HG02642 (cell line): ENCODE data around the gene GPSM1.

Source experiments
- ATAC-seq: cut with Tn5 transposase; IDR thresholded peaks from one replicate; pipeline ENCODE4 v1.9.1; 2021; ENCODE audit warnings: mild to moderate bottlenecking; ENCODE audit not compliant: unreplicated experiment, poor library complexity

GPSM1 gene

DNA sequence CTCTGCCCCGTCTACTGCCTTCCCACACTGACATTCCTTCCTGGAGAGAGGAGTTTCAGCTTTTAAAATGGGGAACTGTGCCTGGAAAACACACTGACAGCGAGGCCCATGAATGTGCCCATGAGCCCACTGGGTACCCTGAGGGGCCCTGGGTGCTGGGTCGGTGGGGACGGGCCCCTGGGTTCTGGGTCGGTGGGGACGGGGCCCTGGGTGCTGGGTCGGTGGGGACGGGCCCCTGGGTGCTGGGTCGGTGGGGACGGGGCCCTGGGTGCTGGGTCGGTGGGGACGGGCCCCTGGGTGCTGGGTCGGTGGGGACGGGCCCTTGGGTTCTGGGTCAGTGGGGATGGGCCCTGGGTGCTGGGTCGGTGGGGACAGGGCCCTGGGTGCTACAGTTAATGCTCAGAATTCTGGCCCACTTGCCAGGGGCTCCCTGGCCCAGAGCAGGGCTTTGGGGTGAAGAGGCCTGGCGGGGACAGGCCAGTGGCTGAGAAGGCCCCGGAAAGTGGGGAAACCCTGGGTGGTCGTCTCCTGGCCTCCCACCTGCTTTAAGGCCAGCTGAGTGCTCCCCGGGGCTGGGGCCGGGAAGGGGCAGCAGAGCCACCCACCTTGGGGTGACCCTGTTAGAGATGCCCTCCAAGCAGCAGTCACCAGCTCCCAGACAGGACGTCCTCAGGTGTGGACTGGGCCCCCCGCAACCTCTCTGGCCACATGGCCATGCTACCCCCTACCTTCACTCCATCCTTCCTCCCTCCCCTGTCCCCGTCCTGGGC is 2.5 kb downstream of the GPSM1 start:
- ATAC-seq: no peak

DNA sequence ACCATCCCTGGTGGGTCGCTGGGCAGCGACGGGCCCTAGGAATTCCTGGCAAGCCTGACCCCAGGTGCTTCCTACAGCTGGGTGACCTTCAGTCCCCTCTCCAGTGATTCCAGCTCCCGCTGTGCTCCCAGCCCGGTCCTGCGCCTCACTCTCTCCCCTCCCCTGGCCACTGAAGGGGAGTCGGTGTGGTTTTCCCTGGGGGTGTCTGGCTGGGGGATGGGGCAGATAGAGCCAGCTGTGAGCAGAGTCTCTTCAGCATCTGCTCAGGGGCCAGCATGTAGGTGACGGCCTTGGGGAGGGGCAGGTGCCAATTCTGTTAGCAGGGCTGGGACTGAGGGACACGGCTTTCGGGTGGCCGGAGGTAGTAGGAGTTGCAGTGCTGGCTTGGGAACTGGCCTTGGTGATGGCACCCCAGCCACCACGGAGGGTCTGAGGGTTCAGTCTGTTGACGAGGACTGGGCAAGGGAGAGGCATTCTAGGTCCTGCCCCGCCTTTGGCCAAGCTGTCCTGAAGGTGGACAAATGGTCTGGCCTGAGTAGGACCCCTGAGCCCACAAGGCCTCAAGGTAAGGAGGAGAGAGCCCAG is 3.2 kb downstream of the GPSM1 start:
- no peak for ATAC-seq

DNA sequence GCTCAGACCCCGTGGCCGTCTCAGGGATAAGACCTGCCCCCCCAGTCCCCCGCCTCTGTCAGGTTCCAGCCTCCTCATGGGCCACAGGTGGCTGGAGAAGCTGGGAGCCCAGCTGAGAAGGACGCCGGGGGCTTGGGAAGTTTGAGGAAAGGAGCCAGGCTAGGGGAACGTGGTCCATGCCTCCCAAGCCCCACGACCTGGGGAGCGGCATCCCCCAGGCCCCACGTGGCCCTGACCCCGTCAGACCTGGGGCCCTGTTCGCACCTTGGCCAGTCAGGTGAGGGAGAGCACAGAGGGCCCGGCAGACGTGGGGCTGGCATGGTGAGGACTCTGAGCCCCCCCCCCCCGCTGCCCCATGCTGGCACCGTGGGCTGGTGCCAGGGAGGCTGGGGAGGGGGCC is 3.7 kb downstream of the GPSM1 start:
- ATAC-seq: no peak

DNA sequence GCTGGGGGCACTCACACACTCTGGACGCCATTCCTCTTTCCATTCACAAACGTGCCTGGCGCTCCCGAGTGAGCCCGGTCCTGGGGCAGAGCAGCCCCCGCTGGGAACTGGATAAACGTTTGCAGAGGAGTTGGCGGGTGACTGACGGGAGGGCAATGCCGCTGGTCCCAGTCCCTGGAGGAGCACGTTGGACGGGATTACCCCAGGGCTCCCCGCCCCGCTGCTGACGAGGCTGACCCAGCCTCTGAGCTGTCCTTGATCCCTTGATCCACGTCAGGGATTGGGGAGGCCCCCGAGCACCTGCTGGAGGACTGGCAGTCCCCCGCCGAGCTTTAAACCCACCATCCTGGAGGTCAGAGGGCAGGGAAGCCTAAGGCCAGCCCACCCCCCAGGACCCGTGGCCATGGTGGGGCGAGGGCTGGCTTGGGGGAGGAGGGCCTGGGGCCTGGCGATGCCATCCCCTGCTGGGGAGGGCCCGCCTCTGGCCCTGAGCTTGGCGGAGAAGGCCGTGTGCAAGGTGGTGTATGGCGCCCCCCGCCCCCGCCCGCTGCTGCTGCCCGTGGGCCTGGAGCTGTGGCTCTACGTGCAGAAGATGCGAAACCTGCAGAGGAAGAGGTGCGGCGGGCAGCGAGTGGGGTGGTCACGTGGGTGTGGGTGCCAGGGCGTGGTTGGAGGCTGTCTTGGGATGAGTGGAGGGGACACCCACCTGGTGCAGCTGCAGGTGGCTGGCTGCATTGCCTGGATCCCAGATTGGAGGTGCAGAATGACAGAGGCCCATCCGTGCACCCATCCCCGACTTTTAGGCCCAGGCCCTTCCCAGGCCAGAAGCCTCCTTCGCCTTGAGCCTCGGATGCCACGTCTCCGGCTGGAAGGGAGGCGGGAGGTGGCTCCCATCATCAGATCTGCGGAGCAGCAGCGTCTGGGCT is 4.5 kb downstream of the GPSM1 start:
- ATAC-seq: no peak

DNA sequence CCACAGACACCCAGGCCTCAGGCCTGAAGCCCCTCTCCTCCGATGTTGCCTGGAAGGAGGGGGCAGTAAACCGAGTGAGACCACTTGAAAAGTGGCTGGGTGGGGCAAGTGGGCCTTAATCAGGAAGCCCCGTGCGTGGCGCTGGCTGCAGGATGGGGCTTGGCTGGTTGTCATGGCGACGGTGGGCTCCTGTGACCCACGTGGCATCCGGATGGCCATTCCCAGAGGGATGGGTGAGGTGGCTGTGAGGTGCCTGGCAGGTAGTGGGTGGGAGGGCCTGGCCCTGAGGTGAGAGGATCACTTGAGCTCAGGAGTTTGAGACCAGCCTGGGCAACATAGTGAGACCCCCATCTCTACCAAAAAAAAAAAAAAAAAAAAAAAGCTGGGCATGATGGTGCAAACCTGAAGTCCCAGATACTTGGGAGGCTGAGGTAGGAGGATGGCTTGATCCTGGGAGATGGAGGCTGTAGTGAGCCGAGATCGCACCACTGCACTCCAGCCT is 5.2 kb downstream of the GPSM1 start:
- ATAC-seq: no peak

DNA sequence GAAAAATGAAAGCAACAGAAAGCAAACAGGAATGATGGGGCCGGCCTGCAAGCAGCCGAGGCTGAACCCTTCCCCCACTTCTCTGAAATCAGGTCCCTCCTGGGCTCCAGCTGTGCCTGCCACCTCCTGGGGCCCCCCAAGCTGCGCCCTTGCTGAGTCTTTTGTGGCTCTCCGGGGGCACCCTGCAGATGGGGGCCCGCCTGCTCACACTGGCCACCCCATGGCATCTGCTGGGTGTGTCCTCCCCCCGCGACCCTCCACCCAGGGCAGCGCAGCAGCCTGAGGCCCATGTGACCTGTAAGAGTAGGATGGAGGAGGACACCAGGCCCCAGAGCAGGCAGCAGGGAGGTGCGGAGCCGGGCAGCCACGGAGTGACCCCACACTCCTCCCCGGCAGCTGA is 5.7 kb downstream of the GPSM1 start:
- no peak for ATAC-seq

DNA sequence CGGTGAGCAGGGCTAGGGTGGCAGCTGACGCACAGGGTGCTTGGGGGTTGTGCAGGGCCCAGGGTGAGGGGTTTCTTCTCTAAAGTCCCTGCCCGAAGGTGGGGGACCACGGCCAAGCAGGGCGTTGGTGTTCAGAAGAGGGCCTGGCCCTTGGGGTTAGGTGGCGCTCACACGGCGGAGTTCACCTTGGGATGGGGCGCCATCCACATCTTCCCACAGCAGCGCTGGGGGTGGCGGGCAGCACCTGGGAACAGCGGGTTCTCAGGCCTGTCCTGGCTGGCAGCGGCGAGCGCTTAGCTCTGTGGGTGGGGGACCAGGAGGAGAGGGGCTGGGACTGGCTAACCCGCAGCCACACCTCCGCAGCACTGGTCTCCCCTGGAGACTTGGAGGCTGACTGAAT is 6.1 kb downstream of the GPSM1 start:
- ATAC-seq: no peak

DNA sequence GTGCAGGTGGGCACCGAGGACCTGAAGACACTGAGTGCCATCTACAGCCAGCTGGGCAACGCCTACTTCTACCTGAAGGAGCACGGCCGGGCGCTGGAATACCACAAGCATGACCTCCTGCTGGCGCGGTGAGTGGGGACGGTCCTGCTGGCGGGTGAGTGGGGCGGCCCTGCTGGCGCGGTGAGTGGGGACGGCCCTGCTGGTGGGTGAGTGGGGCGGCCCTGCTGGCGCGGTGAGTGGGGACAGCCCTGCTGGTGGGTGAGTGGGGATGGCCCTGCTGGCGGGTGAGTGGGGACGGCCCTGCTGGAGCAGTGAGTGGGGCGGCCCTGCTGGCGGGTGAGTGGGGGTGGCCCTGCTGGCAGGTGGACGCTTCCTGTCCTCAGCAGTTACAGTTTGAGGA is 7.2 kb downstream of the GPSM1 start:
- ATAC-seq: no peak

DNA sequence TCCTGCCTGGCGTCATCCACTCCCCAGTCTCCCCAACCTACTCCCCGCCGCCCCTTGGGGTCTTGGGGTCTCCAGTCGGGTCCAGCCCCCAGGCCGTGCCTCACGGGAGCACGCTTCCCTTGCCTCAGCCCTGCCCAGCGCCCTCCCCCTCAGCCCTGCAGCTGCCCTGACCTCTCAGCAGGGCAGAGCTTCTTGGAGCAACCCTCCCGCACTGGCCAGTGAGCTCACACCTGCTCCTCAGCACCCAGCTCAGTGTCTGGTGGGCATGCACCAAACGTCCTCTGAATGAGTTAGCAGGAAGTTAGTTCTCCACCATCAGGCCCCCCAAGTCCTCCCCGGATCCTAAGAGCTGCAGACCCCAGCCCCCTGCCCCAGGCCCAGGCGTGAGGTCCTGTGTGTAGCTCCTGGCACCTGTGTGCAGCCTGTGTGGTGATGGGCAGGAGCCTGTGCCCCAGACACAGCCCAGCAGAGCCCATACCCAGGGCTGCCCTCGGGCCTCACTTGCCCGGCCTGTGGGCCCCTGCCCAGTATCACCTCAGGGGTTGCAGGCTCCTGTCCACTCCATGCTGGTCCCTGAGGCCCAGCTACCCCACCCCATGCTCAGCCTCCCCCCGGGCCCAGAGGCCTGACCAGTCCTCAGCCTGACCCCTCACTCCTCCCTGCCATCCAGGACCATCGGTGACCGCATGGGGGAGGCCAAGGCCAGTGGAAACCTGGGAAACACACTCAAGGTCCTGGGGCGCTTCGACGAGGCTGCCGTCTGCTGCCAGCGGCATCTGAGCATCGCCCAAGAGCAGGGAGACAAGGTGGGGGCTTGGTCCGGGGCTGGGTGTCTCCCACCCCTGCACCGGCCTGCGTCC is 8.2 kb downstream of the GPSM1 start:
- no peak for ATAC-seq

DNA sequence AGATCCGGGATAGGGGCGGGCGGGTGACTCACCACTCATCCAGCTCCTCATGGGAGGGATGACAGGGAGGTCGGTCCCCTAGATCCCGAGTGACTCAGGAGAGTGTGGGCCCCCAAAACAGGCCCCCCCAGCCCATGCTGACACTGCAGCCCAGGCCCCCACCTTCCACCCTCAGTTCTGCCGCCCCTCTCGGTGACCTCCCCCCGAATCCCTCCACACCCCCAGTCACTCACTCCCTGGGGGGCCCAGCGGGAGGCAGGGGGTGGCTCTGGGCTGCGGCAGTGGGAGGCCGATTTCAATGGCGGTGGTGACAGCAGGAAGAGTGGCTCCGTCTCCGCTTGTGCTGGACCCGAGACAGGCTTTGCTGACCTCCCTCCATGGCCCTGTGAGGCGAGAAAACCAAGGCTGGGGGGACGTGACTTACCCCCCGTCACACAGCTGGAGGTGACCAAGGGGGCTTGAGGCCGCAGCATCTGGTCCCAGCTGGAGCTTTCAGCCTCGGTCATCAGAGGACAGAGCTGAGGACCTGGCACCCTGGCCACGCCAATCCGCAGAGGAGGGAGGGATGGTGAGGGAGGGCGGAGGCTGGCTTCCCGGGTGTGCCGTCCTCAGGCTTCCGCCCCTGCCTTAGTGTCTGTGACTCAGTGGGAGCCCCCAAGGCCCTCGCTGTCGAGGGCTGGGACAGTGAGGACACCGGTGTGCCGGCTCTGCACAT is 9.0 kb downstream of the GPSM1 start:
- no peak for ATAC-seq

DNA sequence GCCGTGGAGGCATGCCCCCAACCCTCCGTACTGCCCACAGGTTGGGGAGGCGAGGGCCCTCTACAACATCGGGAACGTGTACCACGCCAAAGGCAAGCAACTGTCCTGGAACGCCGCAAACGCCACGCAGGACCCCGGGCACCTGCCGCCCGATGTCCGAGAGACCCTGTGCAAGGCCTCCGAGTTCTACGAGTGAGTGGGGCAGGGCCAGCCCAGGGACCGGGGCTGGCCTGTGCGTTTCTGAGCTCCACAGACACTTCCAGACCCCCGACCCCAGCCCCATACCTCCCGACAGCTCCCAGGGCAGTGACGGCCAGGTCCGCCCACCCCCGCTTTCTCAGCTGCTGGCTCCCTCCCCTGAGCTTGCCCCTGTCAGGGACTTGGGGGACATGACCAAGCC is 9.5 kb downstream of the GPSM1 start:
- ATAC-seq: no peak

DNA sequence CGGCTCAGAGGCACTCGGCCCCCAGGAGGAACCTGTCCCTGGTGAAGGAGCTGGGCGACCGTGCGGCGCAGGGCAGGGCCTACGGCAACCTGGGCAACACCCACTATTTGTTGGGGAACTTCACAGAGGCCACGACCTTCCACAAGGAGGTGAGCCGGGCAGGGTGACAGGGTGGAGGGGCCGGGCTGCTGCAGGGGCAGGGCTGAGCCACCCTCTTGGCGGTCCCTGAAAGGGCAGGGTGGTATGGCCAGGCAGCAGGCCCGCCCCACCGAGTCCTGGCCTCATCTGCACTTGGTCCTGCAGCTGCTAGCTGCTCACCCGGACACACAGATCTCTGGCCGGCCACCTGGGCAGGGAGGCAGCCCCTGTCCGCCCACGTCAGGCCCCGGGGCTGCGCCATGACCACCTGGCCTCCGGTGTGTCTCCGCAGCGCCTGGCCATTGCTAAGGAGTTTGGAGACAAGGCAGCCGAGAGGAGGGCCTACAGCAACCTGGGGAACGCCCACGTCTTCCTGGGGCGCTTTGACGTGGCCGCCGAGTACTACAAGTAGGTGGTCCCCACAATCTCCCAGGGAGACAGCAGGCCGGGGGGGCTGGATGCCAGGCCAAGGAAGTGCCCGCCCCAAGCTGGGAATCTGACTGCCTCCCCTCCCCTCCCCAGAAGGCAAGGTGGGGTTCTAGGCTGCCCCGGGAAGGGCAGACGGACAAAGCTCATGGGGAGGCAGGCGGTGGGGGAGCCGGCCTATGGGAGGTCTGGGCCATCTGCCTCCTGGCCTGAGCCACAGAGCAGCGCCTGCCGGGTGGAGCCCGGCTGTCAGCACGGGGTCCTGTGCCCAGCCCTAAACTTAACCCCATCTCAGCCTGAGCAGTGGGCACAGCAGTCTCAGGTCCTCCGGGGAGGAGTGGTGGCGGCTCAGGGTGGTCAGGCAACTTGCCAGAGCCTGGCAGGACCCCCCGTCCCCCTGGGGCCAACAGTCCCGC is 10.4 kb downstream of the GPSM1 start:
- ATAC-seq: no peak

DNA sequence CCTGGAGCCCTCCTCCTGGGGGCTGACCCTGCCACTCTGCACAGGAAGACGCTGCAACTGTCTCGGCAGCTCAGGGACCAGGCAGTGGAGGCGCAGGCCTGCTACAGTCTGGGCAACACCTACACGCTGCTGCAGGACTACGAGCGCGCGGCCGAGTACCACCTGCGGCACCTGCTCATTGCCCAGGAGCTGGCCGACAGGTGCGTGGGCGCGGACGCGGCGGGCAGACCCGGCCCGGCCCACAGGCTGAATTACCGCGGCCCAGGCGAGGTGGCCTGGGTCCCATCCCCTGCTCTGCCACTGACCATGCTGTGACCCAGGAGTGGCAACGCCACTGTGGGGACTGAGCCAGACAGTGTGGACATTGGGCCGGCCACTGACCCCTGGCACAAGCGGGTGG is 11.2 kb downstream of the GPSM1 start:
- no peak for ATAC-seq

DNA sequence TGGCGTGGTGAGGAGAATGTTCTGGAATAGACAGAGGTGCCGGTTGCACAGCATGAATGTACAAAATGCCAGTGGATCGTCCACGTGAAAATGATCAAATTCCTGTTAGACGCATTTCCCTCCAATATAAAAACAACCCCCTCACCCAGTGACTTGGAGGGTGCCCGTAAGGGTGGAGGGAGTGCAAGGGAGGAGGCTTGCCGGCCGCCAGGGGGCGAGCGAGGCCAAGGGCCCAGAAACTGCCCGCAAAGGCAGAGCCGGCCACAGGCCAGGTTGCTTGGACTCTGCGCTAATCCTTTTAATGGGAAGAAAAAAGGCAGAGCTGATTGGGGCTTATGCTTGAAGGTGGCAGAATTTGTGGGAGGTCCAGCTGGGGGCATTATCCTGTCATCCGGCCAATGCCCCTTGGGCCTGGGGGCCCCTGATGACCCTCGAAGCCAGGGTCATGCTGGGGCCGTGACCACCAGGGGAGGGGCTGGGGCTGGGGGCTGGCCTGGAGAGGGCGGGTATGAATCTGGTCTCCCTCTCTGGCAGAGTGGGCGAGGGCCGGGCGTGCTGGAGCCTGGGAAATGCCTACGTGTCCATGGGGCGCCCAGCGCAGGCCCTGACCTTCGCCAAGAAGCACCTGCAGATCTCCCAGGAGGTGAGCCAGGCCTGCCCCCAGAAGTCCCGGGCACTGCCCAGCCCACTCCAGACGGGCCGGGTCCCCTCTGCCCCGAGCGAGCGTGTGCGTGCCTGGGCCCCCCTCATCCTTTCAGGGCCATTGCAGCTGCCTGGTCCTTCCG is 12.0 kb downstream of the GPSM1 start:
- no peak for ATAC-seq

DNA sequence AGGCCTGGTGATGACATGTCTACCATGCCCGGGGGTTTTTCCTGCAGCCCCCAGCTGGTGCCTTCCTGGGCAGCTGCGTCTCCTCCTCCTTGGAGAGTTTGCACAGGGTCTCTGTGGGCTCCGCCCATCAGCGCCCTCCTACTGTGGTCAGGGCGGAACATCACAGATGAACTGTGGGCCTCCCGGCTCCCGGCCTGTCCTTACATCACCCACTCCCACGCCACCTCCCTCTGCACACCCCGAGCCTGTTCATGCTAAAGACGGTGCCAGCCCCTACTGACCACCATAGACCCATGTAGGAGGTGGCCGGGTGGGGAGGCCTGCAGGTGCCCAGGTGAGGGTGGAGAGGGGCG is 12.6 kb downstream of the GPSM1 start:
- no peak for ATAC-seq

DNA sequence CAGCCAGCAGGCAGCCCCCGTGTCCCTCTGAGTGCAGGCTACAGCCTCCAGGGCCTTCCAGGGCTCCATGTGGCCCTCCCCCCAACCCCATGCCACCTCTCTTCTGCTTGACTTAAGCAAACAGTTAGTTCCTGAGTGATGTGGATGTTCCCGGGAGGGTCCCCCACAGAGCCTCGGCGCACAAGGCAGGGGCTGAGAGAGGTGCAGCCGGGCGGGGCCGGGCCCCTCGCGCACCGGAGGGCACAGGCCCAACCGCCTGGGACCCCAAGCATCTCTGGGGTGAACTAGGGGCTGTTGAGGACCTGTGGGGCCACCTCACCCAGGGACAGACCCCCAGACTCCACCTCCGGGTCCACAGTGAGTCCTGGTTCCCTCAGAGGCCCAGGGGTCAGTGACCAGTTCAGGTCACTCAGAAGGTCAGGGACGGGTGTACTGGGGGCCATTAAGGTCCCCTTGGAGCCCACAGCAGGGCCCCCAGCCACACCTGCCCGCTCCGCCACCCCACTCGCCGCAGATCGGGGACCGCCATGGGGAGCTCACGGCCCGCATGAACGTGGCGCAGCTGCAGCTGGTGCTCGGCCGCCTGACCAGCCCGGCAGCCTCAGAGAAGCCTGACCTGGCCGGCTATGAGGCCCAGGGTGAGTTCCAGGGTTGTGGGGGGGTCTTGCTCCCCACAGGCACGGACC is 13.2 kb downstream of the GPSM1 start:
- no peak for ATAC-seq

DNA sequence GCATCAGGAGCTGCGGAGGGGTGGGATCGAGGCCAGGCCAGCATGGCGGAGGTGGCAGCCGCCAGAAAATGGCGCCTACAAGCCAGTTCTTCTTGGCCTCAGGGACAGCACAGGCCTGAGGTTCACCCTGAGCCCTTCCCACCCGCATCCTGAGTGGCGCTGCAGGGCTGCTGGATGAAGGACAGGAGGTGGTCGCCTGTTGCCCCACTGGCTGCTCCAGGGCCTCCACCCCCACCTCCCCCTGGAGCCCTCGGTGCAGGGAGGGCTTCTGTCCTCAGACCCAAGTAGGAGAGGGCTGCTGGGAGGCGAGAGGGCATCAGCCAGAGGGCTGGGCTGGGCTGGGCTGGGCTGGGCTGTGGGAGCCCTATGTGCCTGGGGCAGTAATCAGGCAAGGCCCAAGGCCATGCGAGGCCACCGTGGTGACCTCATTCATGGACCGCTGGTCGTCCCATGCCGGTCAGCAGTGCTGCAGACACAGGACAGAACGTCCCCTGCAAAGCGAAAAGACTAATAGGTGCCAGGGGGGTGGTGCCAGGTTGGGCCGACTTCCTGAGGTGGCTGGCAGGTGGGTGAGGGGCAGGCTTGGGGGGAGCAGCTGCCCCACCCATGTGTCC is 13.8 kb downstream of the GPSM1 start:
- no peak for ATAC-seq
